ENCODE measurements around the gene XAGE3.

- TF ChIP-seq CTCF (IDR thresholded peaks at IDR 0.05) (no peak), EP300 (IDR thresholded peaks at IDR 0.05) (no peak), POLR2A (IDR thresholded peaks at IDR 0.05; ENCODE audit: low read depth) (no peak), POLR2AphosphoS5 (IDR thresholded peaks at IDR 0.05) (no peak)
These were observed 28.7 kb downstream of the XAGE3 start for GRCh38 chrX:52839137-52839536.

Measured in esophagus muscularis mucosa (tissue), 4 donors.